Measurements from ENCODE around the gene GPRC5D. TPM values are rescaled to one million over a fixed set of nuclear protein-coding genes. Genes with fewer than 3 reads are reported as not detected.

The GPRC5D gene
- polyA plus RNA-seq, 1 of the 3 experiments (the other 2 are of a cell fraction) = not detected

DNA sequence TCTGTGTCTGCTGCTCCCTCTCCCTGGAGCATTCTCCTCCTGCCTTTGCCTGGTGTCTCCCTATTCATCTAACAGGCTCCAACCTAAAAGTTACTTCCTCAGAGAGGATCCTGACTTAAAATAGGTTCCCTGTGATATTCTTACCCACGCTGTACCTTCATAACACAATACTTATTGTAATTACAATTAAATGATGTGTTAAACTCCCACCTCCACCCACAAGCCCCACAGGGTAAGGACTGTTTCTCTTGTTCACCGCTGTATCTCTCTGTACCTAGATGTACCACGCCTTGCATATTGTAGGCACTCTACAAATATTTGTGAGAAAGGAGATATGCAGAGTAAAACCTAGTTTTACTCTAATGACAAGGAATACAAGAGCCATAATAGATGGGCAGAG is 43.1 kb upstream of the GPRC5D start:
- no peak overlapping the region for H3K4me2 ChIP-seq
- peaks cover 6 to 16% of the 10 kb centered on the region in 2 experiments; a peak in 3 of 4 replicates for H3K4me1 ChIP-seq (ENCODE audit: control insufficient read depth in 1 of 2, insufficient read depth in 2 of 2, low read depth in 1 of 2, low read length in 1 of 2)
- H3K9me2 ChIP-seq = no peaks in the 10 kb centered on the region
- no peaks in the 10 kb centered on the region for H3K9me3 ChIP-seq
- ChIA-PET POLR2A (no interaction called here), CTCF (interaction anchor here (1.0 to 2.5 kb wide), 6 partner anchors 9 to 205 kb away, joined by 3 to 8 read pairs (median 4); no protein-coding TSS in a partner anchor)
- H3K27ac ChIP-seq (ENCODE audit: low read depth in 2 of 2, low read length in 1 of 2) = no peak overlapping the region
- 98% methylated on average over 3 of the region's 3 CpGs for WGBS (ENCODE audit: low lambda C conversion rate)
- H4K20me1 ChIP-seq (ENCODE audit: insufficient read depth) = no peaks in the 10 kb centered on the region
- TF ChIP-seq SMC3 (IDR thresholded peaks at IDR 0.05; ENCODE audit: low read depth, low read length) (no peak), EZH2phosphoT487 (IDR thresholded peaks at IDR 0.05; ENCODE audit: borderline replicate concordance, low read depth) (no peak)
- H3K79me2 ChIP-seq (ENCODE audit: insufficient read depth) = peaks cover 37% of the 10 kb centered on the region
- H2AFZ ChIP-seq (ENCODE audit: low read depth) = no peak overlapping the region
- no peak overlapping the region for H3K4me3 ChIP-seq (ENCODE audit: low read depth in 2 of 2, low read length in 1 of 2)
- no peaks in the 10 kb centered on the region for H3K27me3 ChIP-seq (ENCODE audit: insufficient read depth)
- H3K9ac ChIP-seq = no peak overlapping the region
- H3F3A ChIP-seq (replicated peaks; ENCODE audit: insufficient read depth) = peaks cover 5% of the 10 kb centered on the region
- no peak for DNase-seq
- H3K36me3 ChIP-seq (replicated peaks in 1 of 2; ENCODE audit: control insufficient read depth in 1 of 2, insufficient read depth in 2 of 2, low read length in 1 of 2) = no peaks in the 10 kb centered on the region

DNA sequence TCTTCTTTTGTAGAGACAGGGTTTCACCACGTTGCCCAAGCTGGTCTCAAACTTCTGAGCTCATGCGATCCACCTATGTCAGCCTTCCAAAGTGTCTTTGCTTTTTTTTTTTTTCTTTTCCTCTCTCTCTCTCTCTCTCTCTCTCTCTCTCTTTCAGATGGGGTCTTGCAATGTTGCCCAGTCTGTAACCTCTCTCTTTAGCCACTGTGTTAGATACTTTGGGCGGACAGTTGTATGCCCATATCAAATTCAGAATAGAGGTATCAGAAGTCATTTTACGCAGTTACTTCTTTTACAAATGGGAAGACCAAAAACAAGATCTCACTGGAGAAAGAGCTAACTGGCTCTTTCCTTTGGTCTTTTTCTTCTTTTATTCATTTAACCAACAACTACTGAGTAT is 41.4 kb upstream of the GPRC5D start:
- ChIA-PET CTCF (interaction anchor here (1.2 to 2.5 kb wide), 3 partner anchors 10 to 219 kb away, joined by 4 to 5 read pairs (median 5); no protein-coding TSS in a partner anchor), POLR2A (no interaction called here)
- H3K9ac ChIP-seq = no peak overlapping the region
- no peaks in the 10 kb centered on the region for H3K9me3 ChIP-seq
- peaks cover 6% of the 10 kb centered on the region in 2 experiments; a peak in 2 of 4 replicates for H3K4me1 ChIP-seq (ENCODE audit: control insufficient read depth in 1 of 2, insufficient read depth in 2 of 2, low read depth in 1 of 2, low read length in 1 of 2)
- H3K4me3 ChIP-seq (ENCODE audit: low read depth in 2 of 2, low read length in 1 of 2) = no peak overlapping the region
- peaks cover 5% of the 10 kb centered on the region for H3F3A ChIP-seq (replicated peaks; ENCODE audit: insufficient read depth)
- H2AFZ ChIP-seq (ENCODE audit: low read depth) = no peak overlapping the region
- peaks cover under 1 to 9% of the 10 kb centered on the region in 2 experiments for H3K36me3 ChIP-seq (replicated peaks in 1 of 2; ENCODE audit: control insufficient read depth in 1 of 2, insufficient read depth in 2 of 2, low read length in 1 of 2)
- no peak for DNase-seq
- WGBS (ENCODE audit: low lambda C conversion rate) = 95% methylated on average over 4 of the region's 4 CpGs
- peak overlapping the region; percentile 69; the same call in 1 of the 2 replicates for H3K4me2 ChIP-seq
- H3K9me2 ChIP-seq = no peaks in the 10 kb centered on the region
- H3K79me2 ChIP-seq (ENCODE audit: insufficient read depth) = peaks cover 21% of the 10 kb centered on the region
- H3K27ac ChIP-seq (ENCODE audit: low read depth in 2 of 2, low read length in 1 of 2) = peak overlapping the region in 1 of 2 experiments; percentile 76; a peak in 2 of 4 replicates
- TF ChIP-seq, protein P1, sequence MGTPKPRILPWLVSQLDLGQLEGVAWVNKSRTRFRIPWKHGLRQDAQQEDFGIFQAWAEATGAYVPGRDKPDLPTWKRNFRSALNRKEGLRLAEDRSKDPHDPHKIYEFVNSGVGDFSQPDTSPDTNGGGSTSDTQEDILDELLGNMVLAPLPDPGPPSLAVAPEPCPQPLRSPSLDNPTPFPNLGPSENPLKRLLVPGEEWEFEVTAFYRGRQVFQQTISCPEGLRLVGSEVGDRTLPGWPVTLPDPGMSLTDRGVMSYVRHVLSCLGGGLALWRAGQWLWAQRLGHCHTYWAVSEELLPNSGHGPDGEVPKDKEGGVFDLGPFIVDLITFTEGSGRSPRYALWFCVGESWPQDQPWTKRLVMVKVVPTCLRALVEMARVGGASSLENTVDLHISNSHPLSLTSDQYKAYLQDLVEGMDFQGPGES (IDR thresholded peaks at IDR 0.05; ENCODE audit: low read depth, low read length) = no peak
- TF ChIP-seq RAD21 (IDR thresholded peaks at IDR 0.05; ENCODE audit: low read length) (no peak), TEAD4 (IDR thresholded peaks at IDR 0.05; ENCODE audit: borderline replicate concordance, insufficient read depth) (no peak), JUND (IDR thresholded peaks at IDR 0.05) (no peak), CHD2 (IDR thresholded peaks at IDR 0.05; ENCODE audit: low read length, partially characterized antibody) (no peak), TAF1 (IDR thresholded peaks at IDR 0.05; ENCODE audit: borderline replicate concordance, low read depth, low read length) (no peak), RFX5 (IDR thresholded peaks at IDR 0.05; ENCODE audit: low read length) (no peak), GATA2 (CRISPR knock-in tag; IDR thresholded peaks at IDR 0.05) (no peak), FOXM1 (IDR thresholded peaks at IDR 0.05; ENCODE audit: low read depth) (no peak)
- H4K20me1 ChIP-seq (ENCODE audit: insufficient read depth) = no peaks in the 10 kb centered on the region
- no peaks in the 10 kb centered on the region for H3K27me3 ChIP-seq (ENCODE audit: insufficient read depth)

Data from SK-N-SH (cell line).